NCI-H187 (cell line): ENCODE results near the gene USP37.

Experiments
- DNase-seq, 2 experiments: peaks; one replicate each; lab custom pipeline; 2025; lab: John Stamatoyannopoulos, UW

Gene USP37

DNA sequence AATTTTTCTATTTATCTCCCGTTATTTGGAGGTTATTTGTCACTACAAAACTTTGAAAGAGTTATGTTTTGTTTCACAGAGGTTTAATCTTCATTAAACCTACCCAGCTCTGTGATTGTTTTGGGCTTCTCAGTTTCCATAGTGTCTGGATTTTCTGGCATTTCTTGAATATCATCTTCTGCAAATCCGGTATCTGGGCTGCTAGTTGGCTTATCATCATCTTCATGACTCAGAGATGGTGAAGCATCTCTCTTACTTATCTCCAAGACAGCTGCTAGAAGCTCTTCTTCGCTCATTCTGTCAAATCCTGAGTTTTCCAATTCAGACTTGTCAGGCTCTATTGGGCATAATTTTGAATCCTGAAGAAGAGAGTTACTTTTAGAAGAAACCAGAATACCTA lies 93.6 kb downstream of the USP37 start:
- DNase-seq, result no peak

DNA sequence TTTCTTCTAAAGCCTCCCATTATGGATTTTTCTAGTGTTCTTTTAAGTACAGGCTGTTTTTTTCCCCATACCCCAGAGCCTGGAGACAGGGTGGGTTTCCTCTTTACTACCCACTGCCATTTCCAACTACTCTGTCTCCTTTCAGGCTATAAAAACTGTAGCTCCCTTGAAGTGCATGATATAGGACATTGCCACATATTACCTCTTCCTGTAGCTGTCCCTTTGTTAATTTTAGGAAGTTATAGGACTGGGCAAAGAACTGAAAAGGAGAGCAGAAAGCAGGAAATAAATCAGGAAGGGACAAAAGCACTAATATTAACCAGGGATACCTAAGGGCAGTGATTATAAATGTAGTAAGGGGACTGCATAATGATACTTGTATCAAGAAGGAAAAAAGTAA lies 95.2 kb downstream of the USP37 start:
- no peak for DNase-seq

DNA sequence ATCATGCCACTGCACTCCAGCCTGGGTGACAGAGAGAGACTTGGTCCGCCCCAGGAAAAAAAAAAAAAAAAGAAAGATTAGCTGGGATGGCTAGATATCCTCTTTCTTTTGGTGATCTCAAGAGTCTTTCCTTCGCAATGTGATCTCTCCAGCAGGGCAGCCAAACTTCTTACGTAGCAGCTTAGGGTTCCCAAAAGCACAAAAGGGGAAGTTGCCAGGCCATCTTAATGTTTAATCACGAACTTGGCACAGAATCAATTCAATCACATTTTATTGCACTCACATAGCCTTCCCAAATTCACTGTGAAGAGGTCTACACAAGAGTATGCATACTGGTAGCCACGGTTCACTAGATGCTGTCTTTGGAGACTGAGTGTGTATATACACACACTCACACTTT lies 96.2 kb downstream of the USP37 start:
- DNase-seq, result no peak

DNA sequence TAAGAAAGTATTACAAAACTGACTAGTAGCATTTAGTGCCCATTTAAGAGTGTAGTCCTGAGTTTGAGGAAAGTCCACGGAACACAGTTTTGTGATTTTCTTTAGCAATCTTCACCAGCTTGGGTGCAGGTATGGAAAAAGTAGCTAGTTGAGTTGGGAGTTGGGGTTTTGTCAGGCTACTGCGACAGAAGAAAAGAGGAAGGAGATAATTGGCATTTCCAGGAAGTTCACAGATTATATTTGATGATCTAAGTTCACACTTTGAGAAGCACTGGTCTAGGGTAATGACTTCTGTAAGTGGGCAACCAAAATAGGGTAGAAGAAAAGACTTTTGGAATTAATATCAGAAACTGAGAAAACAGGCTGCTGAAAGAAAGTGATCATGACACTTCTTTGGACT lies 97.1 kb downstream of the USP37 start:
- DNase-seq, result no peak

DNA sequence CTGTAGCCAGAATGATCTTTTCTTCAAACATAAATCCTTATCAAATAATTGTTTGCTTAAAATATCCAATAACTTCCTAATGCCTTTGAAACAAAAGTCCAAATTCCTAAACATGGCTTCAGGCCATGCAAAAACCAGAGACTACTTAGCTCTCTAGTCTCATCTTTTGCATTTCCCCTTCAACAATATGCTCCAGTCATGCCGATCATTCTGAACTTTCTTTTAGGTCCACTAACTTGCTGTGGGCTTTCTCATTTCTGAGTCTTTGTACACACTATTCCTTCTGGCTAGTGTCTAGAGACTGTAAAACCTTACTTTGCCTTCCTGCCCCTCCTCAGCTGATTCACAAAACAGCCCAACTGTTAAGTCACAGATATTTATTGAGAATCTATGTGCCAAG lies 97.7 kb downstream of the USP37 start:
- no peak for DNase-seq

DNA sequence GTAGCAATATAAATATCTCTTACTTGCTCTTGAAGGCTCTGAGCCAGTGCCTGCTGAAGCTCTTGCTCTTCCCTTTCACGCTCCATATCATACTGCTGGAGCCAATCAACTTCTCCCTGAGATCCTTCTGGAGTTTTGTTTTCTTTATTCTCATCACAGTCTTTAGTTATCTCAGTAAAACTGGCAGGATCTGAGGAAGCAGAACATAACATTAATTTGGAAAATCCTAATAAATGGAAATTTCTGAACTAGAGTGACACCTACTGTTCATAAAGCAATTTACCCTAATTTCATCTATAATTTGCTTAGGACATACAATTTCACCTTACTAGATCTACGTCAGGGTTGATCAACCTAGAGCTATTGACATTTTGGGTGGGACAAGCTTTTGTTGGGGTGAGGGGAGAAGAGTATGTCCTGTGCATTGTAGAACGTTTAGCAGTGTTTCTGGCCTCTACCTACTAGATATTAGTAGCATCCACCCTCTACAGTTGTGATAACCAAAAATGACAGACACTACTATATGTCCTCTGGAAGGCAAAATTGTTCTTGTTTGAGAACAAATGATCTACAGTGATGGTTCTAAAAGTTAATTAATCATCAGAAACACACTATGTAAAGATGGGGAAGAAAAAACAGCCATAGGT lies 102.0 kb downstream of the USP37 start:
- DNase-seq, result no peak

DNA sequence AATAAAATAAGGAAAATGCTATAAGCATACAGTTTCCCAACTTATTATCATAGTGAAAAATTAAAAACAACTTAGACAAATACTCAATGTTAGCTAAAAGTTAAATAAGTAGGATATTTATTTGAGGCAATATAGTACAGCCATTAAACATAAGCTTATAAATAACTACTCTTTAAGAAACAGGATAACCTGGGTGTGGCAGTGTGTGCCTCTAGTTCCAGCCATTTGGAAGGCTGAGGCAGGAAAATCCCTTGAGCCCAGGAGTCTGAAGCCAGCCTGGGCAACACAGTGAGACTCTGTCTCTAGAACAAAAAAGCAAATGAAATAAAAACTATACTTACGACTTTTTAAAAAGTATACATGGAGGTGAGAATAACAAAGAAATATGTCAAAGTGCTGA lies 109.6 kb downstream of the USP37 start:
- DNase-seq, result no peak

DNA sequence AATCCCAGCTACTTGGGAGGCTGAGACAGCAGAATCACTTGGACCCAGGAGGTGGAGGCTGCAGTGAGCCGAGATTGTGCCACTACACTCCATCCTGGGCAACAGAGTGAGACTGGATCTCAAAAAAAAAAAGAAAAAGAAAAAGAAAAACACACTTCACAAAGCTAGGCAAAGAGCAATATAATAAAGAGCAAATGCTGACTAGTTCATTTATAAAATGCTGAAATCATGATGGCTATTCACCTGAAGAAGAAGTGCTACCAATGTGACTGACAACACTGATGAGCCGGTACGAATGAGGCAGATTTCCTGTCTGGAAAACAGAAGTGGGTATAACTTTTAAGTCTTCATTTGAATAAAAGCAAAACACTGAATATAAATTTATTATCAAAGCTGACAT lies 111.3 kb downstream of the USP37 start:
- DNase-seq, result no peak

DNA sequence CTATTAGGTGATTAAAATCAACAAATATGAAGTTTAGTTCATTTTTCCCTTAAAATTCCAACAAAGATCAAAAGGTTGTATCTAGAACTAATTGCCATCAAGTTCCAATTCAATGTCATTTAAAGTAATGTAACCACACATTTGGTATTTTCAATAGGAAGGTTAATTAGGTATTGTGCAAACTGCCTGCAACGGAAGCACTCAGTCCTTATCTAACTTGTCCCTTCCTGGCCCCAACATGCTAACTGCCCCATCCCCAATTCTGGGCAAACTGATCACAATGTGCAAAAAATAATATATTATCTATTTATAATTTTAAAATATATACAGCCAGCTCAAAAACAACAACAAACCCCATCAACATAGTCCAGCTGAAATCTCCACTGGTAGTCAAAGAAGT lies 116.1 kb downstream of the USP37 start:
- no peak for DNase-seq

DNA sequence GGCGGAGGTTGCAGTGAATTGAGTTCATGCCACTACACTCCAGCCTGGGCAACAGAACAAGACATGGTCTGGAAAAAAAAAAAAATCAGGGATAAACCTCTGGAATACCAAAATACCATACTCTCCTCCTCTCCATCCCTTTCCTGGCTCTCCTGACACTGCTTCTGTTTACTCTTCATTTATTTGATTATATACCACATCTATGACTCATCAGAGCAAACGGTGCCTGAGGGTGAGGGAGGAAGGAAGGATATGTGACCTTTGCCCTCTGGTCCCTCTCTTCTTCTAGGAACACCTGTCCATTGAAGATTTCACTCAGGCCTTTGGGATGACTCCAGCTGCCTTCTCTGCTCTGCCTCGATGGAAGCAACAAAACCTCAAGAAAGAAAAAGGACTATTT lies 119.2 kb downstream of the USP37 start:
- DNase-seq, result no peak

DNA sequence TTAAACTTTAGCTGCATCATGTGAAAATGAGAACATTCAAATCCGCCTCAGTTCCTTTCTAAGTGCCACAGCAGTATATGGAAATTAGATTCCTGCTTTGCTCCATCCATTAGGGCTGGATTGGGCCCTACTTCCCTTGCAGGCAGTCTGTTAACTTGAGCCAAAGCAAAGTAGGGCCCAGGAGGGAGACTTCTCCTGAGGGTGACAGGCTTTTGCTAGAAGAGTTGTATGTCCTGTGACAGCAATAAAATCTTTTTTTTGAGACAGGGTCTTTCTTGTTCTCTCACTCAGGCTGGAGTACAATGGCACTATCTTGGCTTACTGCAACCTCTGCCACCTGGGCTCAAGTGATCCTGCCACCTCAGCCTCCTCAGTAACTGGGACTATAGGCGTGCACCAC lies 121.1 kb downstream of the USP37 start:
- DNase-seq, result no peak

DNA sequence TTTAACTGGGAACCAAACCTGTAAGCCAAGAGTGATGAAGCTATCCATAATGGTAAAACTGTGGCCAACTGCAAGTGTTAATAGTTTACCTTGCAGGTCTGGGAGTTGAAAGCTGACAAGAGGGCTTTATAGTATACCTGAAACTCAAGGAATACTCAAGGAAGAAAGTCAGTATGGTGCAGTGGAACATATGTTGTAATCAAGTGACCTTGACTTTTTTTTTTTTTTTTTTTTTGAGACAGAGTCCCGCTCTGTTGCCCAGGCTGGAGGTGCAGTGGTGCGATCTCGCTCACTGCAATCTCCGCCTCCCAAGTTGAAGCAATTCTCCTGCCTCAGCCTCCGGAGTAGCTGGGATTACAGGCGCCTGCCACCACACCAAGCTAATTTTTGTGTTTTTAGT lies 121.6 kb downstream of the USP37 start:
- DNase-seq, result no peak

DNA sequence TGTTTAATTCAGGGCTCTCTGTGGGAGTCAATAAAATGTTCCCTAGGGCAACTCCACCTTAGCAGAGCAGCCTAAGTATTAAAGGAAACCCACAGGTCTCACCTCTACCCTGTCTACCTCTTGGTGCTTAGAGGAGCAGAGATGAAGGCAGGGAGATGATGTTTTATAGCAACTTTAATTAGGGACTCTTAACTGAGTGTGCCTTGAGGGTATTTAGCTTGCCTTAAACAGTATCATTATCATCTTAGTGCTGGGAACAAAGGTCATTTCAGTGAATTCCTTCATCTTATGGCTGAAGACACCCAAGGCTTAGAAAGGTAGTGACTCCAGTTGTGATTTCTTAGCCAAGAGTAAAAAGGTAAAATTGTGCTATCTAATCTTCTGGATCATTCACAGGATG lies 122.5 kb downstream of the USP37 start:
- DNase-seq, result no peak

DNA sequence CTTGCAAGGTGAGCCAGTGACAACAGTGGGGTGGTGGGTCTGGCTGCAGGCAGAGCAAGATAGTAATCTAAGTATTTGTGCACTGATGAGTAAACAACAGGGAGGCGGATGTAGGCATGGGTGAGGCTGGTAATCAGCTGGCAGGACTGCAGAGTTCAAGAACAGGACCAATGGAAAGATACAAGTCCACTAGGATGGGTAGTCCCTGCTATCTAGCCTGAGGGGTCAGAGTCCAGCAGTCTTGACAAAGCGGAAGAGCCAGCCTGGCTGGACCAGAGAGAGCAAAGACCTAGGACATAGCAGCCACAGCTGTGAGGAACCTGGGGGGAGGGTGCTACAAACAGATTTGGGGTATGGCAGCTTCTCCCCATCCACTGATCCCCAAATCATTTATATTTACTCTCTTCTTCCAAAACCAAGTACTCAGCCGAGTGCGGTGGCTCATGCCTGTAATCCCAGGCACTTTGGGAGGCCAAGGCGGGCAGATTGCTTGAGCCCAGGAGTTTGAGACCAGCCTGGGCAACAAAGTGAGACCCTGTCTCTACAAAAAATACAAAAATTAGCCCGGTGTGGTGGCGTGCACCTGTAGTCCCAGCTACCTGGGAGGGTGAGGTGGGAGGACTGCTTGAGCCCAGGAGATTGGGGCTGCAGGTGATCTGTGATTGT lies 123.3 kb downstream of the USP37 start:
- no peak for DNase-seq

DNA sequence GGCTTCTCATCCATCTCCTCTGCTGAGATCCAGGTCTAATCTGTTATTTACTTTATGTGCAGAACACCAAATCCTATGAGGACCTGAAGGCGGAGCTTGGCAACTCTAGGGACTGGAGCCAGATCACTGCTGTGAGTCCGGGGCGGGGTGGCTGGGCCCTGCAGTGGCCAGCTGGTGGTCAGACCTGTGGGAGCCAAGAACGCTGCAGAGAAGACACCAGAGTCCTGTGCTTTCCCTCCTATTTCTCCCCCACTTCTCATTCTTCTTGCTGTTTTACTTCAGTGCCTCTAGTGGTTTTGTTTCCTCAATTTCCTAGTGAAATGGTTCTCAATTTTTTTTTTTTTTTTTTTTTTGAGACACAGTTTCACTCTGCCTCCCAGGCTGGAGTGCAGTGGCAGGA lies 129.6 kb downstream of the USP37 start:
- DNase-seq, result no peak

DNA sequence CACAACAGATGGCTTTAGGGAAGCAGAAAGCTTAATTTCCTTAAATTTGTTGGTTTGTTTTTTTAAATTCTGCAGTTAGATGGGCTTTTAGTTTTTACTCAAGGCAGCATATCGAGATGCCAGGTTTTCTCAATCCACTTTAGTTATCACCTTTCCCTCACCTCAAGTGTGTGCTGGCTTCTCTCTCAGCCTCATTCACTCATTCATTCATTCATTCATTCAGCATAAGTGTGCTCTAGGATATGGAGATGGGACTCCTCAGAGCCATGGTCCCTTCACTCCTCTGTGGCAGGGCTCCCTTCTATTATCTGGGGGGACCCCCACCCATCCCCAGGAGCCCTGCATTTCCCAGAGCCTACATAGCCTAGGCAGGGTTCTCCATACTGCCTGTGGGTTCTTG lies 130.2 kb downstream of the USP37 start:
- no peak for DNase-seq

DNA sequence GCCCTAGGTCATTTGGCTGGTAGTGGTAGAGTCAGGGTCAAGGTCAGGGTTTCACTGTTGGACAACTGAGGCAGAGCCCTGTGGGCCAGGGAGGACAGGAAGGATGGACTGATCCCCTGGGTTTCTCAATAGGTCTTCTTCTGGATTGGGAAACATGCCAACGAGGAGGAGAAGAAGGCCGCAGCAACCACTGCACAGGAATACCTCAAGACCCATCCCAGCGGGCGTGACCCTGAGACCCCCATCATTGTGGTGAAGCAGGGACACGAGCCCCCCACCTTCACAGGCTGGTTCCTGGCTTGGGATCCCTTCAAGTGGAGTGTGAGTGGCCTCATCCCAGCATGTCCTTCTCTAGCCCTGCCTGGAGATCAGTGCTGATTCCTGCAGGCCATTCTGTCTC lies 131.2 kb downstream of the USP37 start:
- no peak for DNase-seq

DNA sequence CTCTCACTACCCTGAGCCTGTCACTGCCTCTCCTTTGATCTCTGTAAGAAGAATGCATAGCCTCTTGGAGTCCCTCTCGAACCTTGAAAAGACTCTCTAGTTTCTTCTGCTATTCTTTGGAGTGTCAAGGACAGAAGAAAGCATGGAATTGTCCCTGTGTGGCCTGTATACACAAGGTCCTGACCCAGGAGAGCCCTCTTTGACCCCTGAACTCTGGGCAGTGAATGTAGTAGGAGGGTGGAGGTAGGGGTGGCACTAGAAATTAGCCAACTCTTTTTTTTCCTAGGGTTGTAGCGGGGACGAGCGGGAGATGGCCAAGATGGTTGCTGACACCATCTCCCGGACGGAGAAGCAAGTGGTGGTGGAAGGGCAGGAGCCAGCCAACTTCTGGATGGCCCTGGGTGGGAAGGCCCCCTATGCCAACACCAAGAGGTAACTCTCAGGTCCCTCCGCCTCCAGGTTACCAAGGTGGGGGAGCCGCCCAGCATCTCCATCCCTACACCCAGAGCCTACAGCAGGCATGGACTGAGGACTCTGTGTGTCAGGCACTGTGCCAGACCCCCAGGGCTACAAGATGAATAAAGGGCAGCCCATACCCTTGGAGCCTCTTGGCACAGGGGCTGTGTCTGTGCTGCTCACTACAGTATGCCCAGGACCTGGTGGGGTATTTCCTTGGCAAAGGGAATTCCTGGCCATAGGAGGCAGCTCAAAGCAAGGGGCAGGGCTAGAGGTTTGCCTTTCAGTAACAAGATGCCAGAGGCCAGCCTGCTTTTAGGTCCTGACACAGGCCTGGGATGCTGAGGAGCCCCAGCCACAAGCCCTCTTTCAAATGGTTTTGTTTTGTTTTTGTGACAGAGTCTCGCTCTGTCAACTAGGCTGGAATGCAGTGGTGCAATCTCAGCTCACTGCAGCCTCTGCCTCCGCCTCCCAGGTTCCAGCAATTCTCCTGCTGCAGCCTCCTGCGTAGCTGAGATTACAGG lies 132.9 kb downstream of the USP37 start:
- no peak for DNase-seq

DNA sequence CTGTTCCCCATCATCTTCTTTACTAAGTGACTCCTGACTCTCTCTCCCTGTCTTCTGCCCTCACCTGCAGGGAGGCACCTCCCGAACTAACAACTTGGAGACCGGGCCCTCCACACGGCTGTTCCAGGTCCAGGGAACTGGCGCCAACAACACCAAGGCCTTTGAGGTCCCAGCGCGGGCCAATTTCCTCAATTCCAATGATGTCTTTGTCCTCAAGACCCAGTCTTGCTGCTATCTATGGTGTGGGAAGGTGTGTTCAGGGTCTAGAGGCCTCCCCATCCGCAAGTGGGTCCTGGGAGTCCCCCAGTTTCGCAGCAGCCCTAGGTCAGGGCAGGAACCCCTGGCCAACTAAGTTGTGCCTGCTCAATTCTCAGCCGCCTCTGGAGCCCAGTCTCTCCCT lies 133.7 kb downstream of the USP37 start:
- DNase-seq, result no peak

DNA sequence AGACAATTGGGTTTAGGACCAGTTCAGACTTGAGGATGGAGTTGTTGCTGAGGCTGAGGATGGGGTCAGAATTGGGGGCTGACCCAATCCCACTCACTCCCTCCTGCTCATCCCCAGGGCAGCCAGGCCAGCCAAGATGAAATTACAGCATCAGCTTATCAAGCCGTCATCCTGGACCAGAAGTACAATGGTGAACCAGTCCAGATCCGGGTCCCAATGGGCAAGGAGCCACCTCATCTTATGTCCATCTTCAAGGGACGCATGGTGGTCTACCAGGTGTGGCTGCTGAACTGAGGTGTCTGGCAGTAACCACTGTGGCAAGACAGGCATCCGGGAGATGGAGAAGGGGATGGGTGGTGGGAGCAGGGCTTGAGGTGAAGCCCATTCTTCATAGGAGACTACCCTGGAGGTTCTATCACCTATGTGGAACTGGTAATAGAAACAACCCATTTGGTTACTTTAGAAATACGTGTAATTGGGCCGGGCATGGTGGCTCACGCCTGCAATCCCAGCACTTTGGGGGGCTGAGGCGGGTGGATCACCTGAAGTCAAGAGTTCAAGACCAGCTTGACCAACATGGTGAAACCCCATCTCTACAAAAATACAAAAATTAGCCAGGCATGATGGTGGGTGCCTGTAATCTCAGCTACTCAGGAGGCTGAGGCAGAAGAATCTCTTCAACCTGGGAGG lies 135.3 kb downstream of the USP37 start:
- no peak for DNase-seq

DNA sequence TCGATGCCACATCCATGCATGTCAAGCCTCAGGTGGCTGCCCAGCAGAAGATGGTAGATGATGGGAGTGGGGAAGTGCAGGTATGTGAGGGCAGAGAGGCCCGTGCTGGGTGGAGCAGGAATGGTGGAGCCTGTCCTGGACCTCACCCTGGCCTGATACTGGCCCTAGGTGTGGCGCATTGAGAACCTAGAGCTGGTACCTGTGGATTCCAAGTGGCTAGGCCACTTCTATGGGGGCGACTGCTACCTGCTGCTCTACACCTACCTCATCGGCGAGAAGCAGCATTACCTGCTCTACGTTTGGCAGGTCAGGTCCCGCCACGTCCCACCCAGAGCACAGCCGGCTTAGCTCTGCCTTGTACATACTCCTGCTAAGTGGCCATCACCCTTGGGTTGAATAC lies 136.3 kb downstream of the USP37 start:
- no peak for DNase-seq

DNA sequence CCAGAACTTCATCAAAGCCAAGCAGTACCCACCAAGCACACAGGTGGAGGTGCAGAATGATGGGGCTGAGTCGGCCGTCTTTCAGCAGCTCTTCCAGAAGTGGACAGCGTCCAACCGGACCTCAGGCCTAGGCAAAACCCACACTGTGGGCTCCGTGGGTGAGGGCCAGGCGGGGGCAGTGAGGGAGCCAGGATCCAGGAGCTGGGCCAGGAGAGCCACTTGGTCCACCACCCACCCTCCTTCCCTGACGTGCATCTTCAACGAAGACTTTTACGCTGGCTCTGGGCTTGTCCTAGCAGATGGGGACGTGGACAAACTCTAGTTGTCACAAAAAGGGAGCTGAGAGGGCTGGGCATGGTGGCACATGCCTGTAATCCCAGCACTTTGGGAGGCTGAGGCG lies 137.4 kb downstream of the USP37 start:
- no peak for DNase-seq
